Epithelial cell of proximal tubule (primary cell): ENCODE measurements around the gene VPS16. TPM values are rescaled to one million over a fixed set of nuclear protein-coding genes. Genes with fewer than 3 reads are reported as not detected.

Experiments used
- DNase-seq: peaks from one replicate; pipeline ENCODE4 v3.0.0-alpha.2; 2011; ENCODE audit warnings: low read depth
- H3K4me3 ChIP-seq: 2 replicates; pipeline ENCODE4 v1.5.1; 2011; ENCODE audit warnings: low read depth, mild to moderate bottlenecking, low read length
- CTCF ChIP-seq: conservative IDR thresholded peaks from 2 replicates; pipeline ENCODE4 v1.5.1; 2012; ENCODE audit warnings: low read depth, mild to moderate bottlenecking, low read length
- total RNA-seq: library from RNA; depleted of rRNA; stranded (reverse); fragments of >200 nt; gene quantifications from 2 replicates; pipeline ENCODE4 v1.2.3, GENCODE V29; 2015

Gene VPS16
- total RNA-seq, 1 donor from 2014 or later: 18.1 TPM

GRCh38 chr20:2837221-2837960 is 3.2 kb upstream of the VPS16 start:
- no peak for DNase-seq
- no peak for TF ChIP-seq CTCF

GRCh38 chr20:2838170-2838797 is 2.3 kb upstream of the VPS16 start:
- no peak for DNase-seq
- H3K4me3 ChIP-seq: no peak overlapping the region
- no peak for TF ChIP-seq CTCF

More at GRCh38 chr20:2837221-2837960, 3.2 kb upstream of the VPS16 start:
- H3K4me3 ChIP-seq: no peak overlapping the region

- no peak overlapping the region for H3K4me3 ChIP-seq
- TF ChIP-seq CTCF: no peak
- DNase-seq: no peak
These were observed 1.5 kb upstream of the VPS16 start for GRCh38 chr20:2838847-2839671.

- DNase-seq: no peak
- peak overlapping the region; percentile 98 for H3K4me3 ChIP-seq
- TF ChIP-seq CTCF: no peak
These were observed 810 bp upstream of the VPS16 start for GRCh38 chr20:2839732-2840137.

- TF ChIP-seq CTCF: no peak
- H3K4me3 ChIP-seq: peak overlapping the region; percentile 98
- DNase-seq: no peak
These were observed 504 bp downstream of the VPS16 start for GRCh38 chr20:2840967-2841531.

GRCh38 chr20:2845607-2846006 is 5.1 kb downstream of the VPS16 start:
- no peak for TF ChIP-seq CTCF
- no peak for DNase-seq
- no peak overlapping the region for H3K4me3 ChIP-seq
